HG03378 (cell line): ENCODE results near the gene LYRM9.
"Not testable (repeated sequence)": the region's sequence is repeated elsewhere in the genome, so short reads cannot be mapped to it uniquely, and the experiment has no call there.

ENCODE experiments used
- ATAC-seq: cut with Tn5 transposase; IDR thresholded peaks from one replicate; pipeline ENCODE4 v1.9.1; 2021; ENCODE audit warnings: mild to moderate bottlenecking, moderate library complexity; ENCODE audit not compliant: unreplicated experiment

Gene LYRM9

DNA sequence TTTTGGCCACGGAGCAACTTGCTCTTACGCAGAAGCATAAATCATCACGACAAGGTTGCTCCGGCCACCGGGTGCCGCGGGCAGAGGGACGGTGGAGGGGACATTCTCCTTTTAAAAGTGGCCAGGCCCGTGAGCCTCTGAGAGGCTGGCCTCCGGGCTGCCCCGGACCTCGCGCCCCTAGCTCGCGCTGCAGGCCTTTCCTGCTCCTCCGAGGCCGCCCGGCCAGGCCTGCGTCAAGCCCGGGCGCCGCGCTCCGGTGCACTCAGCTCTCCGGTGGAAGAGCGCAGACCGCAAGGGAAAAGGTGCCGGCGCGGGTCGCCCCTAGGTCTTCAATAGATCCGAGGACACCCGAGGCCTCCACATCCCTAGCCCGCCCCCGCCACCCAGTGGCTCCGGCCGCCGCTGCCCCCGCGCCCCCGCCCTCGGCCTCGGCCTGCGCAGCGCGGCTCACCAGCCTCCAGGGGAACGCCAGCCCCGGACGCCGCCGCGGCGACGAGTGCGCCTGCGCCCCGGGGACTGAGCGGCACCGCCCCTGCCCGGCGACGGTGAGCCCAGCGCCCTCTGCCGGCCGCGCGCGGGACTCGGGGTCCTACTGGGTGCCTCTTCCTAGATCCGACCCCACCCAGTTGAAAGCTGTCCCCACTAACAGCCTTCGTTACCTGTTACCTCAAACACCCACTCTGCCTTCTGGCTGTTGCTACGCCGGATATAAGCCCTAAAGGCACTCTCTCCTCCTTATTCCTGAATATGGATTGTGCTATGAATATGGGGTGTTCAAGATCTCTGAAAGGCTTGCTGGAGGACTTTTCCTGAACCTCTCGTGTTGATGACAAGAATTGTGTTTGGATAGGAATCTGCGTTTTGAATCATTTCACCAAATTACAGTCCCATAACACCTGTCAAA lies at the start of gene LYRM9:
Gene LYRM9, minus strand, starts transcription at position 500 of the 904 bp plus-strand sequence. CDS start 10,671 bp downstream, outside the sequence.
- ATAC-seq: peak; percentile 64

- no peak for ATAC-seq
Measured at GRCh38 chr17:27940503-27941428, 47.6 kb upstream of the LYRM9 start.

DNA sequence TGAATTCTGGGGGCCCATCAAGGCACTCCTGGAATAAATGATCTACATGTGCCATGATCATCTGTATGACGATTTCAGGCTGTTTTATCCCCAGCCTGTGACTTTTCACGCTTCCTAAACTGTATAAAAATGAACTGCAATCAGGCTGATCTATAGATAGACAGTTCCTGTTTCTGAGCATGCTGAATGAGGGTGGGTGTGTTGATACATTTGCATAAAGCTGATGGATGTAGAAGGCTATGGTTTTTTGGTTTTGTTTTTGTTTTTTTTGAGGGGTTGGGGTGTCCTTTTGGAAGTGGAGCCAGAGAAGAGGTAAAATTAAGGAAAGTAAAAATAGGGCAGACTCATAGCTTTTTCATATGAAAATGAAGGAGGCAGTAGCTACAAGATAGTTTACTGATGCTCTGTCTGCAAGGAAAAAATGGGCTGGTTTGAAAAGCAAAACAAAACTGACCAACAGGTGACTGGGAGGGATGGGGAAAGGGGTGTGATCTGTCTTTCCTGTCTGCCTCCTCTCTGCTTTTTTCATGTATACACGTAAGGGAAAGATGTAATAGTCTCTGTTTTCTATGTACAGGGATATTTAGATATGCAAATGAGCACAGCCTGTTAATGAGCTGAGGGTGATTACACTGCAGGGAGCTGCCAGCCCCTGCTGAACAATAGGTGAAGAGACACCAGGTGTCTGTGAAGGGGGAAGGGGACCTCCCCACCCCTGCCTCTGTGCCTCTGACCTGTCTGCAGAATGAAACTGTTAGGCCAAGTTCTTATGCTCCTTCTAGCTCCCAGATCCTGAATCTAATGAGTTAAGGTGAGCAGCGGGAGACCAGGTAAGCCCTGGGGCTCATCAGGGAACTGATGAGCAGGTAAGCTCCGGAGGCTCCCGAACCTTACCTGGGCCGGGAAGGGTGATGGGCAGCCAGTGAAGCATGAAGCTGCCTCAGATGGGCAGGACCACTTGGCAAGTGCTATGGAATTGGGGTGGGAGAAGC lies 46.6 kb upstream of the LYRM9 start:
- ATAC-seq: peak; percentile 61

- ATAC-seq: no peak
Measured at GRCh38 chr17:27938864-27939263, 45.7 kb upstream of the LYRM9 start.

DNA sequence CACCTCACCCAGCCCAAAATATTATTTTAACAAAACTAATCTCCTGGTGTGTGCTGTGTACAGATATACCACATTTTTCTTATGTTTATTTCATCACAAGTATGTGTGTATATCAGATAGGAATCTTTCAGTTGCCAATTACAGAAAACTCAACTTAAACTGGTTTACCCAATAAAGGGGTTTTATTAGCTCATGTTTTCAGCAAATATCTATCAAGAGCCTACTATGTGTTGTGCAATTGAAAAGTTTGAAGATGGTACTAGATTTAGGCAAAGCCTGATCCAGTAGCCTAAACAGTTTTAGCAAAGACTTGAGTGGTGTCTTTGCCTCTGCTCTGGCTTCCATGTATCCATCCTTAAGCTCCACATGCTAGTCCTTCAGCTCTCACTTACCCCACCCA lies 45.1 kb upstream of the LYRM9 start:
- no peak for ATAC-seq

GRCh38 chr17:27937025-27937546 lies 43.9 kb upstream of the LYRM9 start:
- no peak for ATAC-seq

- no peak for ATAC-seq
Measured at GRCh38 chr17:27930000-27930399, 36.8 kb upstream of the LYRM9 start.

DNA sequence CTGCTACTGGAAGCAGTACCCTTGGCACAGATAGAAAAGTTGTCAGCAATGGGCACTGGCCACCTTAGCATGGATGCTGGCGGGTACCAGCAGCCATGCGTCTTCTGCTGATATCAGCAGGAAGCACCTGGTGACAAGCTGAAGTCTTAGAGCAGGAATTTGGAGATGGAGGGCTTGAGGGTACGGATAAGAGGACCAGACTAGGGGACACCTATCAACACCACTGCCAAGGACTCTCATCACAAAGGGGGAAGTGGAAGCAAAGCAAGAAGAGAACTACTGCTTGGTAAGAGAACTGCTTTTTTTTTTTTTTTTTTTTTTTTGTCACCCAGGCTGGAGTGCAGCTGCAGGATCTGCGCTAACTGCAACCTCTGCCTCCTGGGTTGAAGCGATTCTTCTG lies 35.4 kb upstream of the LYRM9 start:
- ATAC-seq: no peak

DNA sequence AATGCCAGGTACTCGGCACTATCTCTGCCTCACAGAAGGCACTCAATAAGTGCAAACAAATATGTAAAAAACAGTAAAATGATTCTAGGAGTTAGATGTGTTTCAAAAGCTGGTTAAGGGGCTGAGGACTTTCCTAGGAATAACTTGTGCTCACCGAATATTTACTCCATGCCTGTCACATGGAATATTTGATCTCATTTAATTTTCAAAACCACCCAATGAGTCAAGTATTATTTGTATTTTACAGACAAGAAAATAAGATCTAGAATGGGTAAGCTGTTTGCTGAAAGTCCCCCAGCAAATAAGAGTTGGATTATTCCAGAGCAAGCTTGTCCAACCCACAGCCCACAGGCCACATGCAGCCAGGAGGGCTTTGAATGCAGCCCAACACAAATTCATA lies 34.6 kb upstream of the LYRM9 start:
- ATAC-seq: no peak

DNA sequence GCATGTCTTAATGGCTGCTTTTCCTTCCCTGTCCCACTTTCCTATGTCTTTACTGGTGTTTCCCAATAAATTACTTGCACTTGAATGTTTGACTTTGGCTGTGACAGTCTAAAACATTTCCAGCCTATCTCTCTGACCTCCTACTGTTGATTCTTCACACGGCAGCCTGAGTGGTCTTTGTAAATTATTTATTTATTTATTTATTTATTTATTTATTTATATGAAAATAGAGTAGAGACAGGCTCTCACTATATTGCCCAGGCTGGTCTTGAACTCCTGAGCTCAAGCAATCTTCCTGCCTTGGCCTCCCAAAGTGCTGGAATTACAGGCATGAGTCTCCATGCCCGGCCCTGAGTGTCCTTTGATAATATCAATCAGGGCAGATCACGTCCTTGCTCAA lies 28.4 kb upstream of the LYRM9 start:
- no peak for ATAC-seq

DNA sequence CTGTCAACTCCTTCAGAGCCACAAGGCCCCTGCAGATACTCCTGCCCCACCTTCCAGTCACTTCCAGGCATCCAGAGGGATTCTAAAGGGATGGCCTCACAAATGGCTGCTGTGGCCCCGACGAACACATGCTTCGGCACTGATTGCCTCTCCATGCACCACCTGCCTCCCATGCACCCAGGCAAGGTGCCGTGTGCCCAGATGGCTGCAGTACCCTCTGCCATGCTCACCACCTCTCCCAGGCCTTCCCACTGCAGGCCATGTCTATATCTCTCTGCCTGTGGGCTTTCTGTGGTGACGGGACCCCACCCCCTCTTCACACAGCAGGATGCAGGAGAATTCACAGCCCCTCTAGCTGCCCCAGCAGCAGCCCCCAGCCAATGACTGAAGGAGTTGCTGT lies 27.9 kb upstream of the LYRM9 start:
- ATAC-seq: no peak

DNA sequence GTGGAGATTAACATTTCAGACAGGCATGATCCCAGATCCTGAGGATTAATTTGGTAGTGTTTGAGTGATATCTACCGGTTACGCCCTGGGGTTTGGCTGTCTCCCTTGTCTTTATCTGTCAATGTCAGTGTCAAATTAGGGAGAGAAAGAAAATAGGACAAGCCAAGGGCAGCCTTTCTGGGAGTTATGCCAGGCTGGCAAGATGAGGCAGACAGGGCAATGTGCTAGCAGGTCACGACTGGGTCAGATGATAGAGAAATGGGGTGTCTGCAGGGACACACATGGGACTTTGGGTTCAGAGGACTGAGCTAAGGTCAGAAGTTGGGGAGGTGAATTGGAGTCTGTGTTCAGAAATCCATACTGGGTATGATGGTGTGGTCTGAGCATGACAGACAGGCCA lies 27.4 kb upstream of the LYRM9 start:
- ATAC-seq: no peak

DNA sequence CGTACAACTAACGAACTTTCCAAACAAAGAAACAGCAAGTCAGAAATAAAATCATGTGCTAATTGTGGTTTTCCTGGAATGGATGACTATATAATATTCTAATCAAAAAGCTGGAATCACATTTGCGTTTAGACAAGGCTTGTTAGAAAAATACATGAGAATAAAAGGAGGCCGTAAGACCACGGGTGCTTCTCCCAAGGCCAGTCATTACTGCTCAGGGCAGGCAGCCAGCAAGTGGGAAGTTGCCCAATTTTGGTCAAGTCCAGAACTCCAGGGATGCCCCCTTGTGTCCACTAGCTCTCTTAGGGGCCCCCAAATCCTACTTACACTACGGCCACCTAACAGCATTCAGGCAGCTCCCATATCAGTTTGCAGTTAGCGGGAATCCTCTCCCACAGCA lies 25.9 kb upstream of the LYRM9 start:
- ATAC-seq: no peak

GRCh38 chr17:27918498-27918897 lies 25.3 kb upstream of the LYRM9 start:
- no peak for ATAC-seq

GRCh38 chr17:27917000-27917399 lies 23.8 kb upstream of the LYRM9 start:
- ATAC-seq: no peak

GRCh38 chr17:27915709-27916108 lies 22.5 kb upstream of the LYRM9 start:
- no peak for ATAC-seq

- no peak for ATAC-seq
Measured at GRCh38 chr17:27914382-27914781, 21.2 kb upstream of the LYRM9 start.

DNA sequence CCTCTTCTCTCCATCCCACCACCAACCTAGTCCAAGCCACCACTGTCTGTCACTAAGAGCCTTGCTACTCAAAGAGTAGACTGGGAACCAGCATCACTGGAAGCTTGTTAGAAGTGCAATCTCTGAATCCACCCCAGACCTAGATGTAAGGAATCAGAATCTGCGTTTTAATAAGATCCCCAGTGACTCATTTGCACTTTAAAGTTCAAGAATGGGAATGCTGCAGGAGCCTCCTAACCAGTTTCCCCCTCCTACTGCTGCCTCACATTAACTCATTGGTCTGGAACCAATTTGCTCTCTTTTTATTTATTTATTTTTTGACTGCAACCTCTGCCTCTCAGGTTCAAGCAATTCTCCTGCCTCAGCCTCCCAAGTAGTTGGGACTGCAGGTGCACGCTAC lies 19.8 kb upstream of the LYRM9 start:
- ATAC-seq: no peak

GRCh38 chr17:27912299-27912698 lies 19.1 kb upstream of the LYRM9 start:
- ATAC-seq: not testable (repeated sequence)

GRCh38 chr17:27907976-27908558 lies 14.9 kb upstream of the LYRM9 start:
- no peak for ATAC-seq
